Thyroid gland (tissue), 4 donors: ENCODE measurements around the gene SETDB1.

ENCODE experiments used
- CTCF ChIP-seq, 6 experiments: fragments of 200-600 bp in 3 of 6; fragments of 450-650 bp in 3 of 6; sonication (generic) in 3 of 6; IDR thresholded peaks; one replicate each; pipeline ENCODE4 v1.5.1; 2016 to 2019; ENCODE audit warnings: antibody characterized with exemption in 6 of 6, mild to moderate bottlenecking in 2 of 6, inconsistent platforms in 1 of 6, moderate library complexity in 1 of 6
- POLR2A ChIP-seq, 2 donors: fragments of 450-650 bp; IDR thresholded peaks; one replicate each; pipeline ENCODE4 v1.6.1; 2017; ENCODE audit warnings: antibody characterized with exemption in 2 of 2, mild to moderate bottlenecking in 2 of 2, moderate library complexity in 1 of 2

GRCh38 chr1:150999926-151000325 lies 73.8 kb downstream of the SETDB1 start:
- TF ChIP-seq CTCF (IDR thresholded peaks at IDR 0.05) (no peak), POLR2A (IDR thresholded peaks at IDR 0.05) (no peak)
